ENCODE results near the gene TNNT3. TPM values are rescaled to one million over a fixed set of nuclear protein-coding genes. Genes with fewer than 3 reads are reported as not detected.

Gene TNNT3
- total RNA-seq, 2 donors from 2014 or later: 7.4 to 8.9 TPM

DNA sequence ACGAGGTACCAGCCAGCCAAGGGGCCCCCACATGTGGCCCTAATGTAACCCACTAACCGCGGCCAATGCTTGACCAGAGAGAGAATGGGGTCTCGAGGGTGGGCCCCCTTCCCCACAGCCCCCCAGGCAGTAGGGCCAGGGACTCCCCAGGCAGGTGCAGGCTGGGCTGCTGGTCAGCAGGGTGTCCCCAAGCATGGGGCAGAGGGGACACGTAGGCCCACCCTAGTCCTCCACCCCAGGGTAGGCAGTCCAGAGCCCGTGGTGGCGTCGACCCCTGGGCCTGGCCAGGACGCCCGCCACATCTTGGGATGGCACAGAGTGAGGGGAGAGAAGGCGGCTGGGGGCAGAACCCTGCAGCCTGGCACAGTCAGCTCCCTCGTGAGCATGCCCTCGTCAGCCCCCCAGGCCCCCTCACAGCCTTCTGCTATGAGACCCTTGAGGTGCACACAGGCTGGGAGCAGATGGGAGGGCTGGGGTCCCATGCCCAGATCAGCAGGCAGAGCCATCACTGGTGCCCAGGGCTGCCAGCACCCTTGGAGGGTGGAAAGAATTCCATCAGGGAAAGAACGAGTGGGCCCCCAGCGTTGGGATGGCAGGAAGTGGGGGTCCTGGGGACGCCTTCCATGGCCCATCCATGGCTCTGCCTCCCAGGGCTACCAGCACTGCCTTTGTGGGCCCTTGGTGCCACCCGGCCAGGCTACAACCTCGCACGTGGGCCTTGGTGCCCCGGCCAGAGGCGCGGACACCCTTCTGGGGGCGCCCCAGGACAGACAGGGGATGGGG, 6.1 kb downstream of the TNNT3 start:
- ATAC-seq: no peak
- Mint-ChIP-seq H3K27ac (no peak overlapping the region), H3K36me3 (ENCODE audit: low read depth) (peaks cover 8% of the 10 kb centered on the region), H3K4me1 (peaks cover 11% of the 10 kb centered on the region), H3K27me3 (peaks cover 15% of the 10 kb centered on the region), H3K4me3 (no peak overlapping the region)
- no peak for DNase-seq
- no peaks in the 10 kb centered on the region for H3K9me3 ChIP-seq (ENCODE audit: control insufficient read depth, low read length, poor library complexity, severe bottlenecking)

DNA sequence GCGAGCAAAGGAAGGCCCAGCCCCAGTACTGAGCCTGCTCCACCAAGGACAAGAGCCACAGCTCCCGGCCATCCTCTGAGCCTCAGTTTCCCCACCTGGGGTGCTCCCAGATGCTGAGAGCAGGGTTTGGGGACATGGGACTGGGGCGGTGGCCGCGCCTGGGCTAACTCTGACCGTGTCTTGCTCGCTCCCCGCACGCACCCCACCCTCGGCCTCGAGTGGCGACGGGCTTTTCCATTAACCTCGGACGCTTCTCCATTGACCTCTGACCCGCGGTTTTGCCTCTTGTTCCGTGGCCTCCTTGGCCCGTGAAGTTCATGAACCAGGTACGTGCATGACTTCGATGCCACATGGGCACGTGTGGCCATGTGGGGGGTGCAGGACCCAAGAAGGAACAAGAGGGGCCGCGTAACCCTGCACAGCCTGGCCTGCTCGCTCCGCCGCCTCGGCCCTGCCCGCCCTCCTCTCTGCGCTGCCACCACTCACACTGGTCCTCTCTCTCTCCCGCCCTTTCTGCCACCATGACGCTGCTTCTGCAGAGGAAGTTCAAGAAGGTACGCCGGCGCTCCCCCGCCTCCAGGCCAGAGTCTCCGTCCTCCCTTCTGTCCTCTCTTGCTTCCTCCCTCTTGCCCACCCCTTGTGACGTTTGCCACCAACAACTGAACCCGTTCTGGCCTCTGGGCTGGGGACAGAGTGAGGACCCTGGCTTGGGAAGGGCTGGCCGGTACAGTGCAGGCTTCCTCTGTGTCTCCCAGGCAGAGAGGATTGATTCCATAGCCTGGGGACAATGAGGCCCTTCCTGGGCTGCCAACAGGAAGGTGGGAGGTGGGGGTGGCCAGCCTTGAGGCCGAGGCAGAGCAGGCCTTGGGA, 6.9 kb downstream of the TNNT3 start:
- H3K36me3 Mint-ChIP-seq (ENCODE audit: low read depth): peaks cover 8% of the 10 kb centered on the region
- DNase-seq: peak in 1 of 3 donors; percentile 1
- peaks cover 11% of the 10 kb centered on the region for H3K4me1 Mint-ChIP-seq
- ATAC-seq: no peak
- H3K4me3 Mint-ChIP-seq: no peak overlapping the region
- peaks cover 15% of the 10 kb centered on the region for H3K27me3 Mint-ChIP-seq
- no peak overlapping the region for H3K27ac Mint-ChIP-seq
- no peaks in the 10 kb centered on the region for H3K9me3 ChIP-seq (ENCODE audit: control insufficient read depth, low read length, poor library complexity, severe bottlenecking)

DNA sequence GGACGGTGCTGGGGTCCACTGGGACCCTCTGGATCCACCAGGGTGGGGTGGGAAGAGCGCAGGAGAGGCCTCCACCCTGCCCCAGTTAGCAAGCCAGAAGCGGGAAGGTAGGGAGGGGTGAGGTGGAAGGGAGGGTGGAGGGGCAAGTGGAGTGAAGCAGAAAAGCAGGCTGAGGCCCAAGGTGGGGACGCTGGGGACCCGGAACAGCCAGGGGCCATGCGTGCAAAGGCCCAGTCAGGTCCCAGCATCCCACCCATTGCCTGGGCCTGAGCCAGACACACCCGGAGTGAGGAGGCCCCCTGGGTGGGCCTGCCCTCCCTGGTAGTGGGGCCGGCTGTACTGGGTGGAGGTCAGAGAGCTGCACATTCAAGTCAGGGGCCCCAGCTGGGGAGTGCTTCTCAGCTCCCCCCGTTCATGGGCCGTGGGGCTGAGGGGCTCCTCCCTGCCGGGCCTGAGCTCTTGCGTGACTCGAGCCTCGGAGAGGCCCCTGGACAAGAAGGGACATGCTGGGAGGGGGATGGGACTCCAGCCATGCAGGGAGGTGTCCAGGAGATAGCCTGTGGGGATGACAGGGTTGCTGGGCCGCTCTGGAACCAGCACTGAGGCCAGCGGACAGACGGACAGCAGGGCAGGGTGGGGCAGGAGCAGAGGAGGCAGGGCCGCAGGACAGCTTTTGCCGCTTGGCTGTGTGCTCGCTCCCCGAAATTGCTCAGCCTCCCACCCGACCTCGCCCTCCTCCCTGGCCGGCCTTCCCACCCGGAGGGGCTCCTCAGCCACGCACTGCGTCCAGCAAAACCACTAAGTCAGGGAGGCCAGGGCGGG, 7.7 kb downstream of the TNNT3 start:
- no peaks in the 10 kb centered on the region for H3K9me3 ChIP-seq (ENCODE audit: control insufficient read depth, low read length, poor library complexity, severe bottlenecking)
- H3K27me3 Mint-ChIP-seq: peaks cover 21% of the 10 kb centered on the region
- no peak overlapping the region for H3K4me3 Mint-ChIP-seq
- peaks cover 8% of the 10 kb centered on the region for H3K36me3 Mint-ChIP-seq (ENCODE audit: low read depth)
- H3K27ac Mint-ChIP-seq: no peak overlapping the region
- DNase-seq (peak in 1 of 3 donors; percentile 1), ATAC-seq (no peak)
- peaks cover 14% of the 10 kb centered on the region for H3K4me1 Mint-ChIP-seq

DNA sequence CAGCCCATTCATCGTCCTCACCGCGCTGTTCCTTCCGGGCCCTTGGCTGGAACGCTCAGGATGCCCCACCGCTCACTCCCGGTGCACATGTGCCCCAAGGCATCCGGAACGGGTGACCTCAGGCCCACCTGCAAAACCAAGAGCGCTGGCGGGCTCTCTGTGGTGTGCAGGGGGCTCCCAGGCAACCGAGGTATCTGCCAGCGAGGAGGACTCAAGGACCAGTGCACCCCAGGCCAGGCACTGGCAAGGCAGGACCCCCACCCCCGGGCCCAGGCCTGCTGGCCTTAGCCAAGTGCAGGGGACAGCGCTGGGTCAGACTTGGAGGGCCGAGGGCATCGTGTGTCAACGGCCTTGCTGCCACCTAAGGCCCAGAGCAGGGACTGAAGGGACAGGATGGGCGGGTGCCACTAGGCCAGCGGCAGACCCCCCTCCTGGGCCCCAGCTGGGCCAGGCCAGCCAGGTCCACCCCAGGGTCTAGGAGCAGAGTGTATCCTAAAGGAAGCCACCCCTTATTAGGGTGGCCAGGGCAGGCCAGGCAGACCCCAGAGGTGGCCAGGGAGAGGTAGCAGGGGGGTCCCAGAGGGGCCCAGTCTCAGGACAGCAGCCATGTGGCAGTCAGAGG, 8.5 kb downstream of the TNNT3 start:
- Mint-ChIP-seq H3K36me3 (ENCODE audit: low read depth) (peaks cover 8% of the 10 kb centered on the region), H3K27me3 (peaks cover 18% of the 10 kb centered on the region), H3K4me1 (peaks cover 11% of the 10 kb centered on the region), H3K27ac (no peak overlapping the region), H3K4me3 (no peak overlapping the region)
- DNase-seq: peak in 1 of 3 donors; percentile 3
- ATAC-seq: no peak
- no peaks in the 10 kb centered on the region for H3K9me3 ChIP-seq (ENCODE audit: control insufficient read depth, low read length, poor library complexity, severe bottlenecking)

DNA sequence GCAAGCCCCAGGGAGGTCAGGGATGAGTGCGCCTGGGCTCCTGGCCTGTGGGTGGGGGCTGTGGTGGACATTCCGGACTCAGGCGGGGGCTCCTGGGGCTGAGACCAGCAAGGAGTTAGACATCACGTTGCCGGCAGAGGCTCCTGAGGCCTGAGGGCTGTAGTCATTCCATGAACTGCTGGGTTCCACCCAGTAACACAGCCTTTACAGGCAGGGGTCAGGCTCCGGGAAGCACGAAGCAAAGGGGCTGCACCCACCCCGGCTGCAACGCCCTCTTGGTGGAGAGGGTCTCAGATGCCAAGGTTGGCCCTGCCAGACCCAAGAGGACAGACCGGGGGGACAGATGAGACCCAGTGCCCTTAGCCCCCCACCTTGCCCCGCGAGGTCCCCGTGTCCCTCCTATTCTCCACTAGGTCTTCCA, 9.0 kb downstream of the TNNT3 start:
- H3K4me1 Mint-ChIP-seq: peaks cover 11% of the 10 kb centered on the region
- H3K36me3 Mint-ChIP-seq (ENCODE audit: low read depth): peaks cover 7% of the 10 kb centered on the region
- no peak overlapping the region for H3K27ac Mint-ChIP-seq
- peak in 1 of 3 donors; percentile 3 for DNase-seq
- ATAC-seq: no peak
- peaks cover 13% of the 10 kb centered on the region for H3K27me3 Mint-ChIP-seq
- no peaks in the 10 kb centered on the region for H3K9me3 ChIP-seq (ENCODE audit: control insufficient read depth, low read length, poor library complexity, severe bottlenecking)
- no peak overlapping the region for H3K4me3 Mint-ChIP-seq

DNA sequence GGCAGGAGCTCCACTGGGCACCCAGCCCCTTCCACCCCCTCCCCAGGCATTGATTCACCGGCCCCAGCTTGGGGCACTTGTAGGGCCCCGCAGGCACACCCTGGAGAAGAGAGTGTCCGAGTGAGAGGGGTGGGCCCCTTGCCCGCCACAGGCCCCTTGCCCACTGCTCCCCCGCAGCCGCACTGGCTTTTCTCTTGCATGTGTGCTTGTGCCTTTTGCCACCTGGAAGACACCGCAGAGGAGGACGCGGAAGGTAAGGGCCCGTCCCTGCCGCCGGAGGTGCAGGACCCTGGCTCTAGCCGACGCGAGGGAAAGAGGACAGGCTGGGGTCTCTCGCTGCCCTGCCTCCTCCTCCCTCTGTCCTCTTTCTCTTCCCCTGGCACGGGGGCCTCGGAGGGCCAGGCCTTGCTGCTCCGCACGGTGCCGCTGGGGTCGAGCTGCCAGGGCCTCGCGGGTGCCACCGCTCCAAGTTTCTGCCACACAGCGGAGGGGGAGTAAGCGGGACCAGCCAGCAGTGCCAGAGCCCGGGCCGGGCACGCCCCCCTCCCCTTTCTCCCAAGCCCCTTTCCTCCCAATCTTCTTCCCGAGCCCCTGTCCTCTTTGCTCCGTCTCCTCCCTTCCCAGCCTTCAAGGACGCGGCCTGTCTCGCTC, 9.5 kb downstream of the TNNT3 start:
- ATAC-seq (no peak), DNase-seq (no peak)

DNA sequence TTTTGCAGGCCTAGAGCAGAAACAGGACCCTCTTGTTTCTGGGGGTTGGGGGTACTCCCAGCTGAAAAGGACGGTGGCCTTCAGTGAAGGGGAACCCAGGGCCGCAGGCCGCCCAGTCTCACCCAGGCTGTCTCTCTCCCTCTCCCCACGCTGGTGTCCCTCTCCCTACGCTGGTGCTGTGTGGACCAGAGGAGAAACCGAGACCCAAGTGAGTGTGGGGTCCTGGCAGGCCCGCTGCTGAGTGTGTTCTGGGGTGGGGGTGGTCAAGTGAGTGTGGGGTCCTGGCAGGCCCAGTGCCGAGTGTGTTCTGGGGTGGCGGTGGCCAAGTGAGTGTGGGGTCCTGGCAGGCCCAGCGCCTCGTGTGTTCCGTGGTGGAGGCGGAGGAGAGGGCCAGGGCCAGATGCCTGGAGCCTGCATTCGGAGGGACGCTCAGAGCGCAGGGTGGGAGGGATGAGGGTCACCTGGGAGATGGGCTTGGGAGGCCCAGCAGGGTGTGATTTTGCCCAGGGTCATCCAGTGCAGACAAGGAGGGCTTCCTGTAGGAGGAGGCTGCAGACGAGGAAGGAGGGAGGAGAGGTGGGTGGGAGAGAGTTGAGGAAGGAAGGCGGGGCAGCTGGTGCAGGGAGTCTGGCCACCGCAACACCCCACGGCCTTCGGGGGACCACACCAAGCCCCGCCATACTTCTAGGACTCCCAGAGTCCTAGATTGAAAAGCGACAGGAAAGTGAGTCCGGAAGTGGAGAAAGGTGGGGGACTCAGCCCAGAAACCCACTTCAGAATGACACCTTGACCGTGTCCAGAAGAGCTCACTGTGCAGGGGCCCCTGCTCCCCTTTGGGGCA, 10.3 kb downstream of the TNNT3 start:
- peaks cover 6% of the 10 kb centered on the region for H3K27me3 Mint-ChIP-seq
- ATAC-seq (no peak), DNase-seq (no peak)
- H3K36me3 Mint-ChIP-seq (ENCODE audit: low read depth): peaks cover 2% of the 10 kb centered on the region
- no peaks in the 10 kb centered on the region for H3K9me3 ChIP-seq (ENCODE audit: control insufficient read depth, low read length, poor library complexity, severe bottlenecking)
- H3K4me1 Mint-ChIP-seq: peaks cover 8% of the 10 kb centered on the region
- no peak overlapping the region for H3K27ac Mint-ChIP-seq
- H3K4me3 Mint-ChIP-seq: no peak overlapping the region

More for the DNA sequence above, 9.5 kb downstream of the TNNT3 start:
- Mint-ChIP-seq H3K4me1 (peaks cover 8% of the 10 kb centered on the region), H3K27me3 (peaks cover 7% of the 10 kb centered on the region), H3K27ac (no peak overlapping the region), H3K36me3 (ENCODE audit: low read depth) (peaks cover 3% of the 10 kb centered on the region), H3K4me3 (no peak overlapping the region)
- no peaks in the 10 kb centered on the region for H3K9me3 ChIP-seq (ENCODE audit: control insufficient read depth, low read length, poor library complexity, severe bottlenecking)

DNA sequence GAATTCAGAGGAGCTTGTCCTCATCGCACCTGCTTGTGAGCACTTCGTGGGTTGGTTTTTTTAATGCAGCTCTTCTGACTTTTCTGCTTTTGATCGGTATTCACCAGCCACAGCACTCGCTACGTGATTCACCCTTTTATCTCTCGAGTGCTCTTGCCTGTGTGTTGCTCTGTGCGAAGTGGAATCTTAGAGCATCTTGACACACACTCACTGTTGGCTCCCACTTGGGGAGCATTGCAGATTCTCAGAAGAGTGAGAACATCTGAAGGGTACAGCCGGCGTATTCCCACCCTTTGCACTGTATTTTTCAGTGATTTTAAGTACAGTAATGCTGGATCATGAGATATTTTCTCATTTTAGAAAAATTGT, 10.9 kb downstream of the TNNT3 start:
- no peak overlapping the region for H3K27ac Mint-ChIP-seq
- H3K9me3 ChIP-seq (ENCODE audit: control insufficient read depth, low read length, poor library complexity, severe bottlenecking): no peaks in the 10 kb centered on the region
- peaks cover 6% of the 10 kb centered on the region for H3K27me3 Mint-ChIP-seq
- no peak for ATAC-seq
- H3K4me1 Mint-ChIP-seq: peaks cover 8% of the 10 kb centered on the region
- DNase-seq: no peak
- H3K36me3 Mint-ChIP-seq (ENCODE audit: low read depth): peaks cover 2% of the 10 kb centered on the region
- H3K4me3 Mint-ChIP-seq: no peak overlapping the region

DNA sequence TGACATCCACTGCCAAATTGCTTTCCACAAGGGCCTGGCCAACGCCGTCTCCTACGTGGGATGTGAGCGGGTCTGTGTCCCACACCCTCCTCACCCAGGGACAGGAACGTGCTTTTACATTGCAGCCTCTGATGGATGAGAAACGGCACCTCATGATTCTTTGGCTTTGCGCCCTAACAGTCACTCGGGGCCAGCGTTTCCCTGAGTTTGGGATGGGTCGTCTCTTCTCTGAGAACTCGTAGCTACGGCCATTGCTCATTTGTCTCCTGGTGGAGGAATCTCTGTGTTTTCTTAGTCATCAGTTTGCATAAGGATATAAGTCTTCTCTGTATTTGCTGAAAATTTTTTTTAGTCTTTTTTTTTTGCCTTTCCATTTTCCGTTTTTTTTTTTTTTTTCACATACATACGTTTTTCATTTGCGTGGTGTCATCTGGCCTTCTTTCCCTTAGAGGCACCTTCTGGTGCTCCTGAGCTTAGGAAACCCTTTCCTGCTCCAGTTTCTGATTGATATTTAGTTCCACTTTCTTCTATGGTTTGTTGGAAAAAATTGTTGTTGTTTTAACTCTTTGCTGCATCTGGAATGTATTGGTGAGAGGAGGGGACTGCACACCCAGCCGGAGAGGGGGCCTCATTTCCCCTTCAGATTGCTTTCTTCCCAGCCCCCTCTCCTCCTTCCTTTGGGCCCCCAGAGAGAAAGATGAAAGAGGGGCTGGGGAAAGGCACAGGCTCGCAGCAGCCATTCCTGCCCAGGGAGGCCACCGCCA, 12.0 kb downstream of the TNNT3 start:
- no peaks in the 10 kb centered on the region for H3K9me3 ChIP-seq (ENCODE audit: control insufficient read depth, low read length, poor library complexity, severe bottlenecking)
- H3K27me3 Mint-ChIP-seq: peaks cover 6% of the 10 kb centered on the region
- H3K27ac Mint-ChIP-seq: peak overlapping the region; percentile 47
- DNase-seq (peak in 1 of 3 donors; percentile 1), ATAC-seq (no peak)
- H3K4me3 Mint-ChIP-seq: no peak overlapping the region
- peaks cover 2% of the 10 kb centered on the region for H3K36me3 Mint-ChIP-seq (ENCODE audit: low read depth)
- peaks cover 7% of the 10 kb centered on the region for H3K4me1 Mint-ChIP-seq

DNA sequence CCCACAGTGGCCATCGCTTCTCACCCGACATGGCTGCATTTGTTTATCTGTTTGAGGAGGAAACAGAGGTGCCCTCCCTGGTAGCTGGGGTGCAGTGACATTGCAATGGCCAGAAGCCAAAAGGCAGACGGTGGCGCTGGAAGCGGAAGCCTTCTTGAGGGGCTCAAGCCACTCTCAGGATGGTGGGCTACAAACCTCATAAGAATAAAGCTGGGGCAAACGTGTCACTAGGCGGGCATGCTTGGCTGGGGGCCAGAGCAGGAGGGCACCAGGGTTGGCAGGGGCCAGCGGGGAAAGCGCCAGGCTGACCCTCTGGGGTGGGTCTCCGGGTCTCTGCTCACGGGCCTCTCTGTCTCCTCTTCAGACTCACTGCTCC, 12.6 kb downstream of the TNNT3 start:
- H3K27me3 Mint-ChIP-seq: peaks cover 6% of the 10 kb centered on the region
- H3K36me3 Mint-ChIP-seq (ENCODE audit: low read depth): no peaks in the 10 kb centered on the region
- peaks cover 5% of the 10 kb centered on the region for H3K4me1 Mint-ChIP-seq
- H3K27ac Mint-ChIP-seq: peak overlapping the region; percentile 47
- DNase-seq (peak in 2 of 3 donors; percentile 1 to 7), ATAC-seq (no peak)
- H3K4me3 Mint-ChIP-seq: no peak overlapping the region
- no peaks in the 10 kb centered on the region for H3K9me3 ChIP-seq (ENCODE audit: control insufficient read depth, low read length, poor library complexity, severe bottlenecking)

DNA sequence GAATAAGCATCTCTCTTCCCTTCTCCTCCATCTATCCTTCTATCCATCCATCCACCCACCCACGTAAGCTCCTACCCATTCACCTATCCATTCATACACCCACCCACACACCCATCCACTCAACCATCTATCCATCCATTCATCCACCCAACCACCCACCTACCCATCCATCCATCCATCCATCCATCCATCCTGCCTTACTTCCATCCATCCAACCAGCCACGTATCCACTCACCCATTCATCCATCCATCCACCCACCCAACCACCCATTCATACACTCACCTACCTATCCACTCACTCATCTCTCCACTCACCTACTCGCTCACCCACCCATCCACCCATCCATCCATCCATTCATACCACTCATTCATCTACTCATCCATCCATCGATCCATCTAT, 13.2 kb downstream of the TNNT3 start:
- Mint-ChIP-seq H3K4me1 (peaks cover 5% of the 10 kb centered on the region), H3K4me3 (no peak overlapping the region), H3K36me3 (ENCODE audit: low read depth) (no peaks in the 10 kb centered on the region), H3K27me3 (peaks cover 6% of the 10 kb centered on the region), H3K27ac (no peak overlapping the region)
- no peak for ATAC-seq
- no peaks in the 10 kb centered on the region for H3K9me3 ChIP-seq (ENCODE audit: control insufficient read depth, low read length, poor library complexity, severe bottlenecking)
- no peak for DNase-seq
